K562 (cell line): Measurements from ENCODE around the gene VCAN. TPM values are rescaled to one million over a fixed set of nuclear protein-coding genes. Genes with fewer than 3 reads are reported as not detected.

Source experiments
- CHD7 ChIP-seq: fragments of 200-600 bp; sonication (generic); IDR thresholded peaks from one replicate; pipeline ENCODE4 v1.6.1; 2012; ENCODE audit warnings: mild to moderate bottlenecking, low read depth, low read length, inconsistent platforms
- CTBP1 ChIP-seq: fragments of 450-650 bp; IDR thresholded peaks from 2 replicates; pipeline ENCODE4 v1.6.1; 2016; ENCODE audit warnings: borderline replicate concordance
- CXXC5 ChIP-seq: fragments of 250-450 bp; sonication (Bioruptor Pico); IDR thresholded peaks from 2 replicates; pipeline ENCODE4 v1.8.0; 2022; ENCODE audit warnings: inconsistent platforms, mild to moderate bottlenecking, moderate library complexity
- DEAF1 ChIP-seq: fragments of 450-650 bp; formaldehyde crosslinking; IDR thresholded peaks from 2 replicates; pipeline ENCODE4 v1.4.0; 2020; ENCODE audit warnings: mild to moderate bottlenecking, moderate library complexity
- GATAD2B ChIP-seq: fragments of 450-650 bp; IDR thresholded peaks from 2 replicates; pipeline ENCODE4 v1.6.1; 2017; ENCODE audit warnings: mild to moderate bottlenecking, borderline replicate concordance
- MCM2 ChIP-seq: fragments of 450-650 bp; IDR thresholded peaks from 2 replicates; pipeline ENCODE4 v1.6.1; 2017; ENCODE audit warnings: low read depth, mild to moderate bottlenecking
- PHF8 ChIP-seq: fragments of 200-600 bp; sonication (generic); IDR thresholded peaks from 2 replicates; pipeline ENCODE4 v1.6.1; 2012; ENCODE audit warnings: mixed run types, mild to moderate bottlenecking, inconsistent platforms, low read length, moderate library complexity, borderline replicate concordance
- SRF ChIP-seq, 2 experiments: fragments of 250-450, 450-650 bp in 1 of 2; sonication (Bioruptor Pico) in 1 of 2; sonication (generic) in 1 of 2; formaldehyde crosslinking; IDR thresholded peaks; 2 replicates each; pipeline versions ENCODE4 v1.5.0 to v1.5.1; 2020 to 2022; ENCODE audit warnings: mild to moderate bottlenecking in 1 of 2, missing genetic modification reagents in 1 of 2
- XRCC5 ChIP-seq: fragments of 200-400 bp; formaldehyde crosslinking; IDR thresholded peaks from 2 replicates; pipeline ENCODE4 v1.6.1; 2017; ENCODE audit warnings: low read depth, mild to moderate bottlenecking, low read length
- ZBTB49 ChIP-seq: sonication (generic); formaldehyde crosslinking; IDR thresholded peaks from 2 replicates; pipeline ENCODE4 v1.8.0; 2022; ENCODE audit warnings: missing genetic modification reagents, mild to moderate bottlenecking, borderline replicate concordance
- polyA plus RNA-seq, 8 experiments: library from polyadenylated mRNA; depleted of rRNA in 4 of 8; stranded (reverse) in 5 of 8; unstranded in 3 of 8; fragments of >200 nt; fragmentation: Nextera tagmentation in 2 of 8; fragmentation: Illumina TruSeq in 1 of 8; extraction: Ambion mirVana in 2 of 8; extraction: Trizol in 1 of 8; gene quantifications; 2 replicates each; pipeline versions ENCODE4 v1.2.1 to v1.2.3, GENCODE V29; 2011 to 2014; ENCODE audit warnings: inconsistent platforms in 1 of 8, missing spikeins in 1 of 8
- total RNA-seq, 7 experiments: library from RNA; depleted of rRNA in 6 of 7; stranded (reverse); fragments of >200 nt in 6 of 7; fragmentation: Illumina TruSeq in 2 of 7; extraction: Trizol in 2 of 7; gene quantifications; 2 replicates each; pipeline versions ENCODE4 v1.2.1 to v1.2.3, GENCODE V29; 2011 to 2021; ENCODE audit warnings: low replicate concordance in 1 of 7

VCAN gene
- total and polyA plus RNA-seq, 9 of the 15 experiments (the other 6 are each of a cell fraction or from before 2014, with no cell fraction given) = 0.01 to 0.33 (median 0.05) TPM

- peak; percentile 49 for TF ChIP-seq CTBP1
- no peak for TF ChIP-seq MCM2
- TF ChIP-seq ZBTB49 = no peak
- TF ChIP-seq PHF8 = peak; percentile 17; the same call in 1 of the 2 replicates
- peak; percentile 26; the same call in 1 of the 2 replicates for TF ChIP-seq DEAF1
- TF ChIP-seq SRF (CRISPR knock-in tag; IDR thresholded peaks at IDR 0.05) = peak in 1 of 2 experiments; percentile 71; a peak in 2 of 4 replicates
- 0 out of 2 replicates have a peak, but pooled peaks have one; percentile 28 for TF ChIP-seq GATAD2B
- TF ChIP-seq CHD7 = no peak
- peak; percentile 60; the same call in 1 of the 2 replicates for TF ChIP-seq XRCC5
- peak; percentile 26 for TF ChIP-seq CXXC5 (CRISPR knock-in tag)
Measured at GRCh38 chr5:83473346-83474160, 2.0 kb downstream of the VCAN start (continued).
